Adrenal gland (tissue), 12 donors: ENCODE data around the gene GALNT11. TPM values are rescaled to one million over a fixed set of nuclear protein-coding genes. Genes with fewer than 3 reads are reported as not detected.

Experiments
- DNase-seq, 7 donors: peaks; one replicate each; pipeline ENCODE4 v3.0.0-alpha.2; 2019 to 2020
- H3K27ac ChIP-seq, 5 donors: fragments of 200-600 bp; sonication (generic) in 4 of 5; 1 replicate in 3 of 5; 2 replicates in 2 of 5; pipeline versions ENCODE4 v1.5.1 to v1.8.0; 2016 to 2020; ENCODE audit warnings: mild to moderate bottlenecking in 1 of 5
- H3K27me3 ChIP-seq: fragments of 200-600 bp; 2 replicates; pipeline ENCODE4 v1.8.0; 2021
- H3K36me3 ChIP-seq, 2 donors: fragments of 200-600 bp; replicated peaks in 1 of 2; 1 replicate in 1 of 2; 2 replicates in 1 of 2; pipeline versions ENCODE4 v1.5.1 to v1.8.0; 2018 to 2022
- H3K4me1 ChIP-seq, 2 donors: fragments of 200-600 bp; replicated peaks in 1 of 2; 1 replicate in 1 of 2; 2 replicates in 1 of 2; pipeline versions ENCODE4 v1.5.1 to v1.8.0; 2018 to 2021
- H3K4me3 ChIP-seq, 4 donors: fragments of 200-600 bp; sonication (generic) in 3 of 4; one replicate each; pipeline ENCODE4 v1.5.1; 2016 to 2018
- H3K9me3 ChIP-seq, 3 donors: fragments of 200-600 bp; sonication (generic) in 1 of 3; replicated peaks in 1 of 3; 1 replicate in 2 of 3; 2 replicates in 1 of 3; pipeline versions ENCODE4 v1.5.1 to v1.8.0; 2016 to 2021
- CTCF ChIP-seq, 6 experiments: fragments of 450-650 bp in 4 of 6; fragments of 200-600 bp in 2 of 6; sonication (generic) in 1 of 6; IDR thresholded peaks; 1 replicate in 5 of 6; 2 replicates in 1 of 6; pipeline versions ENCODE4 v1.5.1 to v1.8.0; 2016 to 2021; ENCODE audit warnings: antibody characterized with exemption in 6 of 6, mild to moderate bottlenecking in 2 of 6, moderate library complexity in 1 of 6
- POLR2A ChIP-seq, 2 donors: fragments of 450-650 bp; IDR thresholded peaks; one replicate each; pipeline ENCODE4 v1.6.1; 2017; ENCODE audit warnings: antibody characterized with exemption in 2 of 2, mild to moderate bottlenecking in 2 of 2, moderate library complexity in 1 of 2
- WGBS, 4 donors: extraction: QIAGEN DNeasy Blood & Tissue Kit in 2 of 4; methylation state at CpG; one replicate each; pipeline versions ENCODE4 v1.1.5 to v1.1.7; 2013 to 2017; 5-methylcytosine and 5-hydroxymethylcytosine counted together
- intact Hi-C, 2 donors: fragments of 100-400 bp; cut with DNase I; formaldehyde crosslinking; loops; one replicate each; pipeline versions ENCODE4 v1.14.1 to v1.15.0; 2022 to 2023
- polyA plus RNA-seq, 3 donors: library from polyadenylated mRNA; stranded (reverse); fragments of 200-250 nt in 2 of 3; fragments of 350-450 nt in 1 of 3; fragmentation: Illumina TruSeq in 1 of 3; extraction: RNeasy Lipid Tissue Mini Kit (QIAGEN cat#74804) in 1 of 3; gene quantifications; one replicate each; pipeline ENCODE4 v1.2.3, GENCODE V29; 2013 to 2014
- total RNA-seq, 9 donors: library from RNA; depleted of rRNA in 4 of 9; stranded (reverse); fragments of >200 nt in 4 of 9; fragments of 120-200 nt in 1 of 9; fragmentation: NEBNext Ultra II Directional in 1 of 9; extraction: Animal tissue kit (Norgen Biotek cat#: 25700) in 1 of 9; gene quantifications; one replicate each; pipeline versions ENCODE4 v1.1.0 to v1.2.4, GENCODE V29; 2013 to 2023
- donor health status: healthy with polysubstance abuse.
- donor health status: Bipolar disorder and iron deficiency.
- donor health status: DM: yes; HTN: yes; CAD: no.
- donor health status: DM: no; HTN: no; CAD: no.
- donor health status: DM: no; HTN: no; CAD: no.
- donor health status: DM: yes; HTN: yes; CAD: no.

GALNT11 gene
- total and polyA plus RNA-seq, 12 donors, result 23.2 to 51.3 (median 38.5) TPM

- TF ChIP-seq POLR2A (IDR thresholded peaks at IDR 0.05), result no peak
- no peak for TF ChIP-seq CTCF (IDR thresholded peaks at IDR 0.05)
- Histone ChIP-seq H3K27me3 (no peaks in the 10 kb centered on the region), H3K27ac (no peak overlapping the region), H3K4me3 (no peak overlapping the region), H3K9me3 (no peaks in the 10 kb centered on the region), H3K36me3 (peaks cover 0 to 58% of the 10 kb centered on the region in 2 donors), H3K4me1 (no peaks in the 10 kb centered on the region)
- no peak for DNase-seq
- intact Hi-C loops, result no loop called here
- 90 to 94% (median 93%) methylated on average over 8 of the region's 8 CpGs for WGBS, 4 donors
These were observed 91.9 kb downstream of the GALNT11 start for GRCh38 chr7:152117356-152117755.

GRCh38 chr7:152120210-152120609 is 94.7 kb downstream of the GALNT11 start:
- no peak overlapping the region for H3K4me3 ChIP-seq
- 92 to 95% (median 94%) methylated on average over 6 of the region's 6 CpGs for WGBS, 4 donors
- H3K4me1 ChIP-seq, result no peaks in the 10 kb centered on the region
- no peaks in the 10 kb centered on the region for H3K9me3 ChIP-seq
- H3K27ac ChIP-seq, result no peak overlapping the region
- no peak for DNase-seq
- intact Hi-C loops, result no loop called here
- no peaks in the 10 kb centered on the region for H3K27me3 ChIP-seq
- peaks cover 0 to 71% of the 10 kb centered on the region in 2 donors for H3K36me3 ChIP-seq
- no peak for TF ChIP-seq CTCF (IDR thresholded peaks at IDR 0.05)
- no peak for TF ChIP-seq POLR2A (IDR thresholded peaks at IDR 0.05)

- no peak for TF ChIP-seq CTCF (IDR thresholded peaks at IDR 0.05)
- TF ChIP-seq POLR2A (IDR thresholded peaks at IDR 0.05), result no peak
- H3K4me1 ChIP-seq, result no peaks in the 10 kb centered on the region
- intact Hi-C loops, result no loop called here
- H3K9me3 ChIP-seq, result no peaks in the 10 kb centered on the region
- no peak overlapping the region for H3K27ac ChIP-seq
- H3K36me3 ChIP-seq, result peaks cover 0 to 69% of the 10 kb centered on the region in 2 donors
- DNase-seq, result no peak
- H3K4me3 ChIP-seq, result no peak overlapping the region
- no peaks in the 10 kb centered on the region for H3K27me3 ChIP-seq
- 95 to 98% (median 96%) methylated on average over 7 of the region's 7 CpGs for WGBS, 4 donors
These were observed 95.3 kb downstream of the GALNT11 start for GRCh38 chr7:152120776-152121175.

- H3K4me1 ChIP-seq, result no peaks in the 10 kb centered on the region
- 95 to 98% (median 96%) methylated on average over 9 of the region's 9 CpGs for WGBS, 4 donors
- peaks cover 0 to 69% of the 10 kb centered on the region in 2 donors for H3K36me3 ChIP-seq
- no peaks in the 10 kb centered on the region for H3K9me3 ChIP-seq
- no peak overlapping the region for H3K27ac ChIP-seq
- TF ChIP-seq CTCF (IDR thresholded peaks at IDR 0.05), result no peak
- no peak for TF ChIP-seq POLR2A (IDR thresholded peaks at IDR 0.05)
- H3K27me3 ChIP-seq, result no peaks in the 10 kb centered on the region
- DNase-seq, result no peak
- intact Hi-C loops, result no loop called here
- H3K4me3 ChIP-seq, result no peak overlapping the region
These were observed 96.0 kb downstream of the GALNT11 start for GRCh38 chr7:152121432-152121831.
